SH-SY5Y (cell line): ENCODE data around the gene DLG2.

Experiments
- GATA2 ChIP-seq: IDR thresholded peaks from 2 replicates; pipeline ENCODE4 v1.6.1; 2011; ENCODE audit warnings: mild to moderate bottlenecking, low read depth, low read length
- GATA3 ChIP-seq: IDR thresholded peaks from 2 replicates; pipeline ENCODE4 v1.6.1; 2011; ENCODE audit warnings: low read depth, mild to moderate bottlenecking, low read length, moderate library complexity

- TF ChIP-seq GATA2 (no peak), GATA3 (no peak)
These were observed 2090.0 kb downstream of the DLG2 start for GRCh38 chr11:83537131-83537610.
